K562 (cell line): Measurements from ENCODE around the gene SEMA5A. TPM values are rescaled to one million over a fixed set of nuclear protein-coding genes. Genes with fewer than 3 reads are reported as not detected.

Source experiments
- ATAC-seq: fragments of 200-7000 bp; cut with Tn5 transposase; 3 replicates; pipeline ENCODE4 v1.9.1; 2020; ENCODE audit warnings: moderate library complexity
- BruUV-seq: library from RNA; stranded (reverse); fragments of 400-500 nt; replicated peaks from 2 replicates; lab custom pipeline; 2021; lab: Mats Ljungman, UMichigan
- CTCF ChIA-PET: fragments of 300-600 bp; formaldehyde crosslinking; extraction: SDS; loops from one replicate; lab custom pipeline; 2021; ENCODE audit warnings: low intra/inter-chr PET ratio; lab: Yijun Ruan, JAX
- POLR2A ChIA-PET: fragments of 300-600, 350-650 bp; sonication (Branson Sonifier 250); formaldehyde crosslinking; extraction: SDS; loops from one replicate; lab custom pipeline; 2021; ENCODE audit warnings: antibody characterized with exemption, inconsistent platforms; lab: Yijun Ruan, JAX
- DNase-seq, 4 experiments: peaks; one replicate each; pipeline versions ENCODE4 v3.0.0 to v3.0.0-alpha.2; 2011 to 2018; ENCODE audit warnings: low spot score in 3 of 4, mixed read lengths in 3 of 4; ENCODE audit errors: extremely low read depth in 1 of 4
- FAIRE-seq: peaks from 2 replicates; lab custom pipeline; 2011; peaks lifted over from hg19 to GRCh38; lab: Jason Lieb, UNC
- H2AFZ ChIP-seq: 2 replicates; pipeline ENCODE4 v1.6.0; 2011; ENCODE audit warnings: low read depth, low read length, control low read depth, inconsistent platforms
- H3K27ac ChIP-seq: fragments of 200-600 bp; 3 replicates; pipeline ENCODE4 v1.8.0; 2011; ENCODE audit warnings: low read depth, mild to moderate bottlenecking, control low read depth, inconsistent platforms, low read length, moderate library complexity, mixed read lengths; ENCODE audit errors: extremely low read depth
- H3K27me3 ChIP-seq, 2 experiments: fragments of 300-600 bp in 1 of 2; 2 replicates in 1 of 2; 3 replicates in 1 of 2; pipeline versions ENCODE4 v1.6.0 to v1.8.0; 2011; ENCODE audit warnings: inconsistent platforms in 2 of 2, low read length in 2 of 2, mild to moderate bottlenecking in 1 of 2, mixed read lengths in 1 of 2, moderate library complexity in 1 of 2; ENCODE audit not compliant: control insufficient read depth in 2 of 2, insufficient read depth in 2 of 2
- H3K36me3 ChIP-seq: fragments of 300-600 bp; 3 replicates; pipeline ENCODE4 v1.8.0; 2011; ENCODE audit warnings: mild to moderate bottlenecking, low read length, inconsistent platforms; ENCODE audit not compliant: control insufficient read depth, insufficient read depth
- H3K4me1 ChIP-seq, 2 experiments: fragments of 200-600 bp in 1 of 2; replicated peaks in 1 of 2; 2 replicates in 1 of 2; 3 replicates in 1 of 2; pipeline versions ENCODE4 v1.5.1 to v1.8.0; 2011; ENCODE audit warnings: inconsistent platforms in 2 of 2, low read length in 2 of 2, mild to moderate bottlenecking in 1 of 2, mixed read lengths in 1 of 2, moderate library complexity in 1 of 2; ENCODE audit not compliant: control insufficient read depth in 2 of 2, insufficient read depth in 2 of 2
- H3K4me2 ChIP-seq: 2 replicates; pipeline ENCODE4 v1.6.1; 2011; ENCODE audit warnings: low read length, control low read depth, inconsistent platforms, mixed read lengths; ENCODE audit not compliant: insufficient read depth
- H3K4me3 ChIP-seq: fragments of 200-600 bp; sonication (generic), shearing (Covaris generic); 2 replicates; pipeline ENCODE4 v1.5.1; 2016; ENCODE audit warnings: control low read depth, inconsistent platforms
- H3K79me2 ChIP-seq: fragments of 200-600 bp; 3 replicates; pipeline ENCODE4 v1.8.0; 2011; ENCODE audit warnings: low read length, inconsistent platforms; ENCODE audit not compliant: control insufficient read depth, insufficient read depth
- H3K9ac ChIP-seq, 2 experiments: 2 replicates each; pipeline versions ENCODE4 v1.6.0 to v1.6.1; 2011; ENCODE audit warnings: low read depth in 2 of 2, low read length in 2 of 2, control low read depth in 1 of 2, inconsistent platforms in 1 of 2, mild to moderate bottlenecking in 1 of 2, mixed read lengths in 1 of 2; ENCODE audit not compliant: insufficient read depth in 1 of 2
- H3K9me1 ChIP-seq: one replicate; pipeline ENCODE4 v1.6.0; 2011; ENCODE audit warnings: inconsistent platforms, mild to moderate bottlenecking, low read length, moderate library complexity; ENCODE audit not compliant: control insufficient read depth, insufficient read depth
- H3K9me3 ChIP-seq: replicated peaks from 2 replicates; pipeline ENCODE4 v1.5.1; 2011; ENCODE audit warnings: low read depth, low read length, inconsistent platforms; ENCODE audit not compliant: control insufficient read depth, insufficient read depth
- H4K20me1 ChIP-seq: replicated peaks from 2 replicates; pipeline ENCODE4 v1.6.1; 2011; ENCODE audit warnings: low read length, inconsistent platforms, mixed read lengths; ENCODE audit not compliant: control insufficient read depth, insufficient read depth
- REST ChIP-seq, 2 experiments: fragments of 450-650 bp; formaldehyde crosslinking in 1 of 2; IDR thresholded peaks; 2 replicates each; pipeline versions ENCODE4 v1.4.0 to v1.6.1; 2014 to 2020; ENCODE audit warnings: mild to moderate bottlenecking in 2 of 2, borderline replicate concordance in 1 of 2, low read depth in 1 of 2
- SIN3B ChIP-seq: fragments of 450-650 bp; IDR thresholded peaks from 2 replicates; pipeline ENCODE4 v1.6.1; 2017; ENCODE audit warnings: low read depth, mild to moderate bottlenecking, moderate library complexity
- SNAPC5 ChIP-seq: fragments of 250-450 bp; sonication (Bioruptor Pico); IDR thresholded peaks from 2 replicates; pipeline ENCODE4 v1.8.0; 2021; ENCODE audit warnings: moderate library complexity, mild to moderate bottlenecking, inconsistent platforms
- TAF9B ChIP-seq: fragments of 450-650 bp; IDR thresholded peaks from 2 replicates; pipeline ENCODE4 v1.6.1; 2018; ENCODE audit warnings: mild to moderate bottlenecking; ENCODE audit not compliant: partially characterized antibody
- TFE3 ChIP-seq: fragments of 450-650 bp; formaldehyde crosslinking; IDR thresholded peaks from 2 replicates; pipeline ENCODE4 v1.4.0; 2020; ENCODE audit warnings: mild to moderate bottlenecking, mixed read lengths
- WGBS: fragments of 100-300 bp; shearing (Covaris generic); methylation state at CpG from one replicate; pipeline ENCODE4 v1.1.6; 2016; ENCODE audit warnings: low coverage, mixed read lengths; ENCODE audit not compliant: insufficient coverage; ENCODE audit errors: missing lambda C conversion rate; 5-methylcytosine and 5-hydroxymethylcytosine counted together
- in situ Hi-C: fragments of 300-500 bp; cut with MboI; formaldehyde crosslinking; loops from 4 replicates; pipeline ENCODE4 v1.15.0; 2018; ENCODE audit warnings: inconsistent platforms, mixed read lengths
- intact Hi-C: fragments of 100-400 bp; cut with micrococcal nuclease; formaldehyde crosslinking; loops from 2 replicates; pipeline ENCODE4 v1.14.2; 2022
- polyA plus RNA-seq, 8 experiments: library from polyadenylated mRNA; depleted of rRNA in 4 of 8; stranded (reverse) in 5 of 8; unstranded in 3 of 8; fragments of >200 nt; fragmentation: Nextera tagmentation in 2 of 8; fragmentation: Illumina TruSeq in 1 of 8; extraction: Ambion mirVana in 2 of 8; extraction: Trizol in 1 of 8; gene quantifications; 2 replicates each; pipeline versions ENCODE4 v1.2.1 to v1.2.3, GENCODE V29; 2011 to 2014; ENCODE audit warnings: inconsistent platforms in 1 of 8, missing spikeins in 1 of 8
- total RNA-seq, 7 experiments: library from RNA; depleted of rRNA in 6 of 7; stranded (reverse); fragments of >200 nt in 6 of 7; fragmentation: Illumina TruSeq in 2 of 7; extraction: Trizol in 2 of 7; gene quantifications; 2 replicates each; pipeline versions ENCODE4 v1.2.1 to v1.2.3, GENCODE V29; 2011 to 2021; ENCODE audit warnings: low replicate concordance in 1 of 7

Gene SEMA5A
- total and polyA plus RNA-seq, 9 of the 15 experiments (the other 6 are each of a cell fraction or from before 2014, with no cell fraction given), result 0.02 TPM; not detected in 8

GRCh38 chr5:9198394-9198793, 347.5 kb downstream of the SEMA5A start:
- CTCF ChIA-PET, result no interaction called here
- H3K27me3 ChIP-seq, result no peaks in the 10 kb centered on the region
- intact Hi-C loops (no loop called here), in situ Hi-C loops (no loop called here)
- no peaks in the 10 kb centered on the region for H3K4me1 ChIP-seq
- no peaks in the 10 kb centered on the region for H3K9me1 ChIP-seq
- POLR2A ChIA-PET, result no interaction called here
- no peak for DNase-seq
- no peaks in the 10 kb centered on the region for H3K36me3 ChIP-seq
- no peak overlapping the region for H3K4me3 ChIP-seq
- FAIRE-seq, result no peak
- no peaks in the 10 kb centered on the region for H3K9me3 ChIP-seq
- TF ChIP-seq REST (IDR thresholded peaks at IDR 0.05; ENCODE audit: borderline replicate concordance) (peak; percentile 26; the same call in 1 of the 2 replicates), REST (CRISPR knock-in tag; IDR thresholded peaks at IDR 0.05; ENCODE audit: low read depth) (no peak), SNAPC5 (no peak), SIN3B (no peak), TFE3 (CRISPR knock-in tag) (no peak), TAF9B (no peak)
- TF ChIP-seq, all 486 proteins: peak for 1
- no peak for ATAC-seq
- Histone ChIP-seq H3K9ac (no peak overlapping the region), H4K20me1 (no peaks in the 10 kb centered on the region), H3K27ac (no peak overlapping the region), H2AFZ (no peak overlapping the region), H3K4me2 (no peak overlapping the region), H3K79me2 (no peaks in the 10 kb centered on the region)
- no TSS peak for BruUV-seq
- 0% methylated on average over 3 of the region's 3 CpGs for WGBS
